IMR-90 (cell line): ENCODE results near the gene CEP85. TPM values are rescaled to one million over a fixed set of nuclear protein-coding genes. Genes with fewer than 3 reads are reported as not detected.

Source experiments
- ATAC-seq: fragments of 200-7000 bp; cut with Tn5 transposase; 2 replicates; pipeline ENCODE4 v1.9.1; 2020; ENCODE audit warnings: low read depth, mild to moderate bottlenecking, moderate library complexity
- BruUV-seq: library from RNA; stranded (reverse); fragments of 400-500 nt; replicated peaks from 2 replicates; lab custom pipeline; 2021; lab: Mats Ljungman, UMichigan
- CTCF ChIA-PET: fragments of 300-600 bp; formaldehyde crosslinking; extraction: SDS; loops from one replicate; lab custom pipeline; 2021; ENCODE audit warnings: antibody characterized with exemption; lab: Yijun Ruan, JAX
- POLR2A ChIA-PET: fragments of 300-600 bp; sonication (Branson Sonifier 250); formaldehyde crosslinking; loops from one replicate; lab custom pipeline; 2022; ENCODE audit warnings: antibody characterized with exemption; ENCODE audit not compliant: unreplicated experiment; lab: Charles Lee
- DNase-seq: peaks from one replicate; pipeline ENCODE4 v3.0.0; 2013
- H2AFZ ChIP-seq: replicated peaks from 2 replicates; pipeline ENCODE3; 2013; ENCODE audit warnings: low read length, mild to moderate bottlenecking; ENCODE audit not compliant: poor library complexity
- H2AK5ac ChIP-seq: 2 replicates; pipeline ENCODE4 v1.6.1; 2013; ENCODE audit warnings: low read depth, low read length, inconsistent platforms
- H2AK9ac ChIP-seq: replicated peaks from 2 replicates; pipeline ENCODE3; 2013; ENCODE audit warnings: mild to moderate bottlenecking, low read depth, low read length, moderate library complexity; ENCODE audit not compliant: poor library complexity
- H2BK120ac ChIP-seq: 2 replicates; pipeline ENCODE4 v1.6.1; 2013; ENCODE audit warnings: low read depth, low read length, inconsistent platforms
- H2BK15ac ChIP-seq: 3 replicates; pipeline ENCODE4 v1.6.1; 2013; ENCODE audit warnings: low read depth, low read length, inconsistent platforms
- H2BK20ac ChIP-seq: 2 replicates; pipeline ENCODE4 v1.6.1; 2013; ENCODE audit warnings: low read depth, mild to moderate bottlenecking, inconsistent platforms, low read length, moderate library complexity
- H2BK5ac ChIP-seq: 2 replicates; pipeline ENCODE4 v1.6.1; 2013; ENCODE audit warnings: mild to moderate bottlenecking, low read depth, low read length, inconsistent platforms; ENCODE audit not compliant: poor library complexity, severe bottlenecking
- H3K14ac ChIP-seq: replicated peaks from 2 replicates; pipeline ENCODE4 v1.6.1; 2013; ENCODE audit warnings: low read depth, low read length, inconsistent platforms
- H3K18ac ChIP-seq: 2 replicates; pipeline ENCODE4 v1.6.1; 2013; ENCODE audit warnings: low read depth, low read length, control low read depth
- H3K23ac ChIP-seq: 2 replicates; pipeline ENCODE4 v1.6.1; 2013; ENCODE audit warnings: low read depth, low read length, inconsistent platforms
- H3K27ac ChIP-seq: 2 replicates; pipeline ENCODE4 v1.5.1; 2013; ENCODE audit warnings: mild to moderate bottlenecking, control low read depth, low read length; ENCODE audit not compliant: insufficient read depth
- H3K27me3 ChIP-seq: 2 replicates; pipeline ENCODE4 v1.6.1; 2013; ENCODE audit warnings: low read length; ENCODE audit not compliant: control insufficient read depth, insufficient read depth
- H3K36me3 ChIP-seq: 2 replicates; pipeline ENCODE4 v1.6.1; 2013; ENCODE audit warnings: low read length, mixed read lengths; ENCODE audit not compliant: control insufficient read depth, insufficient read depth
- H3K4ac ChIP-seq: 2 replicates; pipeline ENCODE4 v1.6.1; 2013; ENCODE audit warnings: low read depth, low read length, inconsistent platforms
- H3K4me1 ChIP-seq: 2 replicates; pipeline ENCODE4 v1.6.1; 2013; ENCODE audit warnings: low read length, mixed read lengths; ENCODE audit not compliant: control insufficient read depth, insufficient read depth
- H3K4me2 ChIP-seq: 2 replicates; pipeline ENCODE4 v1.6.1; 2013; ENCODE audit warnings: low read depth, mild to moderate bottlenecking, control low read depth, low read length, moderate library complexity
- H3K4me3 ChIP-seq: 2 replicates; pipeline ENCODE4 v1.5.1; 2013; ENCODE audit warnings: low read depth, mild to moderate bottlenecking, control low read depth, low read length, moderate library complexity; ENCODE audit not compliant: insufficient read depth
- H3K56ac ChIP-seq: 2 replicates; pipeline ENCODE4 v1.6.1; 2013; ENCODE audit warnings: low read length, inconsistent platforms; ENCODE audit not compliant: insufficient read depth; ENCODE audit errors: extremely low read depth
- H3K79me1 ChIP-seq, 2 experiments: 2 replicates each; pipeline ENCODE4 v1.6.1; 2013; ENCODE audit warnings: low read length in 2 of 2, inconsistent platforms in 1 of 2, low read depth in 1 of 2
- H3K9ac ChIP-seq: 2 replicates; pipeline ENCODE4 v1.6.1; 2013; ENCODE audit warnings: low read depth, low read length, control low read depth
- H3K9me1 ChIP-seq: 2 replicates; pipeline ENCODE4 v1.6.1; 2013; ENCODE audit warnings: low read length, inconsistent platforms; ENCODE audit not compliant: insufficient read depth
- H3K9me3 ChIP-seq: 2 replicates; pipeline ENCODE4 v1.6.1; 2013; ENCODE audit warnings: low read length; ENCODE audit not compliant: control insufficient read depth, insufficient read depth
- H4K20me1 ChIP-seq: 2 replicates; pipeline ENCODE4 v1.6.1; 2013; ENCODE audit warnings: low read length, inconsistent platforms; ENCODE audit not compliant: insufficient read depth
- H4K5ac ChIP-seq: 2 replicates; pipeline ENCODE4 v1.6.1; 2013; ENCODE audit warnings: mild to moderate bottlenecking, low read depth, low read length, control low read depth
- H4K8ac ChIP-seq, 2 experiments: 2 replicates each; pipeline ENCODE4 v1.6.1; 2013; ENCODE audit warnings: low read depth in 2 of 2, low read length in 2 of 2, control low read depth in 1 of 2, inconsistent platforms in 1 of 2
- H4K91ac ChIP-seq: 2 replicates; pipeline ENCODE4 v1.6.1; 2013; ENCODE audit warnings: low read depth, low read length, inconsistent platforms; ENCODE audit not compliant: insufficient read depth
- BHLHE40 ChIP-seq: fragments of 150-350 bp; IDR thresholded peaks from 2 replicates; pipeline ENCODE4 v1.6.1; 2016; ENCODE audit warnings: mild to moderate bottlenecking, low read depth, low read length
- MAFK ChIP-seq: IDR thresholded peaks from 2 replicates; pipeline ENCODE4 v1.6.1; 2012; ENCODE audit warnings: low read depth, low read length, improper control_type of control experiment
- RFX5 ChIP-seq: IDR thresholded peaks from 2 replicates; pipeline ENCODE4 v1.8.0; 2012; ENCODE audit warnings: low read depth, mild to moderate bottlenecking, low read length, moderate library complexity
- SMC3 ChIP-seq: fragments of 150-350 bp; IDR thresholded peaks from 2 replicates; pipeline ENCODE4 v1.6.1; 2016; ENCODE audit warnings: low read depth, mild to moderate bottlenecking, antibody characterized with exemption, low read length, moderate library complexity
- WGBS, 2 experiments: methylation state at CpG; one replicate each; pipeline versions ENCODE4 v1.1.5 to v1.1.7; 2013; ENCODE audit warnings: missing lambda C conversion rate in 2 of 2; ENCODE audit not compliant: insufficient read length in 1 of 2; ENCODE audit errors: extremely low coverage in 2 of 2; 5-methylcytosine and 5-hydroxymethylcytosine counted together
- dilution Hi-C: fragments of 300-500 bp; cut with HindIII; formaldehyde crosslinking; loops from one replicate; pipeline ENCODE4 v1.14.3; 2018; ENCODE audit warnings: low sequenced_read_pairs; ENCODE audit not compliant: unreplicated experiment
- in situ Hi-C: fragments of 300-500 bp; cut with MboI; formaldehyde crosslinking; loops from 3 replicates; pipeline ENCODE4 v1.14.3; 2019; ENCODE audit warnings: low sequenced_read_pairs, inconsistent platforms, mixed read lengths
- intact Hi-C: fragments of 100-400 bp; cut with micrococcal nuclease; formaldehyde crosslinking; loops from 2 replicates; pipeline ENCODE4 v1.10.0; 2022
- polyA plus RNA-seq, 3 experiments: library from polyadenylated mRNA; depleted of rRNA; stranded (reverse); fragments of >200 nt; gene quantifications; 2 replicates each; pipeline ENCODE4 v1.2.3, GENCODE V29; 2012; ENCODE audit warnings: low replicate concordance in 1 of 3
- total RNA-seq: library from RNA; depleted of rRNA; stranded (reverse); fragments of >200 nt; gene quantifications from 2 replicates; pipeline ENCODE4 v1.2.3, GENCODE V29; 2012
- TF ChIP-seq, protein P1 (sequence below): fragments of 150-350 bp; IDR thresholded peaks from 2 replicates; pipeline ENCODE4 v1.6.1; 2016; ENCODE audit warnings: low read depth, mild to moderate bottlenecking, low read length, moderate library complexity, borderline replicate concordance
- TF ChIP-seq, protein P2 (sequence below): conservative IDR thresholded peaks from 2 replicates; pipeline ENCODE4 v1.5.1; 2012; ENCODE audit warnings: mild to moderate bottlenecking, low read depth, low read length, improper control_type of control experiment

CEP85 gene
- total and polyA plus RNA-seq, 2 of the 4 experiments (the other 2 are of a cell fraction): 11.5 to 11.8 TPM

DNA sequence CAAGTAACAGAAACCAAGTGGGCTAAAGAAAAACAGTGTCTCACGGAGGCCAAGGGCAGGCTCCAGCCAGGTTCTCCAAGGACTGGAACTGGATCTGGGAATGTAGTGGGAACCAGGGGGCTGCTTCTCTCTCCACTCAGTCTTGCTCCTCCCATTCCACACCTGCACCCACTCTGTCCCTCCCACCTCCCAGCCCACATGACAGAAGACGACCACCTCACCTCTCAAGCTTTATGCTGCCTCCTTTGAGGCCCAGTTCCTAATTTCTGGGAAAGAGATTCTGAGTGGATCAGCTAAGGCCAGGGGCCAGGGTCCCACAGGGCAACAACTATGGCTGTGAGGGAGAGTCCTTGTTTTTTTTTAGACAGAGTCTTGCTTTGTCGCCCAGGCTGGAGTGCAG is 18.8 kb upstream of the CEP85 start:
- Histone ChIP-seq H2BK15ac (no peak overlapping the region), H4K91ac (no peak overlapping the region), H3K36me3 (no peaks in the 10 kb centered on the region), H3K56ac (no peak overlapping the region), H3K9me3 (no peaks in the 10 kb centered on the region), H2AFZ (no peak overlapping the region), H3K14ac (no peak overlapping the region), H3K9ac (no peak overlapping the region), H3K23ac (no peak overlapping the region), H3K4ac (no peak overlapping the region), H2AK5ac (no peak overlapping the region), H3K4me2 (no peak overlapping the region), H3K4me1 (no peaks in the 10 kb centered on the region), H2BK20ac (no peak overlapping the region), H3K18ac (no peak overlapping the region), H2BK120ac (no peak overlapping the region), H3K27ac (no peak overlapping the region), H3K9me1 (no peaks in the 10 kb centered on the region), H4K20me1 (no peaks in the 10 kb centered on the region), H3K79me1 (no peaks in the 10 kb centered on the region), H4K5ac (no peak overlapping the region), H3K4me3 (no peak overlapping the region), H2AK9ac (peak overlapping the region; percentile 65), H3K27me3 (peaks cover 35% of the 10 kb centered on the region), H2BK5ac (no peak overlapping the region), H4K8ac (no peak overlapping the region)
- dilution Hi-C loops (no loop called here), in situ Hi-C loops (no loop called here), intact Hi-C loops (no loop called here)
- CTCF ChIA-PET: interaction anchor here (0.7 to 2.4 kb wide), 3 partner anchors 8 to 19 kb away, joined by 3 to 6 read pairs (median 3); partner anchors contain the start of gene CEP85
- TF ChIP-seq, protein P1, sequence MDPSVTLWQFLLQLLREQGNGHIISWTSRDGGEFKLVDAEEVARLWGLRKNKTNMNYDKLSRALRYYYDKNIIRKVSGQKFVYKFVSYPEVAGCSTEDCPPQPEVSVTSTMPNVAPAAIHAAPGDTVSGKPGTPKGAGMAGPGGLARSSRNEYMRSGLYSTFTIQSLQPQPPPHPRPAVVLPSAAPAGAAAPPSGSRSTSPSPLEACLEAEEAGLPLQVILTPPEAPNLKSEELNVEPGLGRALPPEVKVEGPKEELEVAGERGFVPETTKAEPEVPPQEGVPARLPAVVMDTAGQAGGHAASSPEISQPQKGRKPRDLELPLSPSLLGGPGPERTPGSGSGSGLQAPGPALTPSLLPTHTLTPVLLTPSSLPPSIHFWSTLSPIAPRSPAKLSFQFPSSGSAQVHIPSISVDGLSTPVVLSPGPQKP: no peak
- TF ChIP-seq BHLHE40 (no peak), RFX5 (no peak), SMC3 (no peak), MAFK (no peak)
- TF ChIP-seq, protein P2, sequence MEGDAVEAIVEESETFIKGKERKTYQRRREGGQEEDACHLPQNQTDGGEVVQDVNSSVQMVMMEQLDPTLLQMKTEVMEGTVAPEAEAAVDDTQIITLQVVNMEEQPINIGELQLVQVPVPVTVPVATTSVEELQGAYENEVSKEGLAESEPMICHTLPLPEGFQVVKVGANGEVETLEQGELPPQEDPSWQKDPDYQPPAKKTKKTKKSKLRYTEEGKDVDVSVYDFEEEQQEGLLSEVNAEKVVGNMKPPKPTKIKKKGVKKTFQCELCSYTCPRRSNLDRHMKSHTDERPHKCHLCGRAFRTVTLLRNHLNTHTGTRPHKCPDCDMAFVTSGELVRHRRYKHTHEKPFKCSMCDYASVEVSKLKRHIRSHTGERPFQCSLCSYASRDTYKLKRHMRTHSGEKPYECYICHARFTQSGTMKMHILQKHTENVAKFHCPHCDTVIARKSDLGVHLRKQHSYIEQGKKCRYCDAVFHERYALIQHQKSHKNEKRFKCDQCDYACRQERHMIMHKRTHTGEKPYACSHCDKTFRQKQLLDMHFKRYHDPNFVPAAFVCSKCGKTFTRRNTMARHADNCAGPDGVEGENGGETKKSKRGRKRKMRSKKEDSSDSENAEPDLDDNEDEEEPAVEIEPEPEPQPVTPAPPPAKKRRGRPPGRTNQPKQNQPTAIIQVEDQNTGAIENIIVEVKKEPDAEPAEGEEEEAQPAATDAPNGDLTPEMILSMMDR: no peak
- no TSS peak for BruUV-seq
- no CpG with 5 or more reads among the region's 3 CpGs for WGBS, 2 experiments
- POLR2A ChIA-PET: no interaction called here
- no peak for ATAC-seq
- no peak for DNase-seq
